ENCODE results near the gene C16orf86.

Gene C16orf86

DNA sequence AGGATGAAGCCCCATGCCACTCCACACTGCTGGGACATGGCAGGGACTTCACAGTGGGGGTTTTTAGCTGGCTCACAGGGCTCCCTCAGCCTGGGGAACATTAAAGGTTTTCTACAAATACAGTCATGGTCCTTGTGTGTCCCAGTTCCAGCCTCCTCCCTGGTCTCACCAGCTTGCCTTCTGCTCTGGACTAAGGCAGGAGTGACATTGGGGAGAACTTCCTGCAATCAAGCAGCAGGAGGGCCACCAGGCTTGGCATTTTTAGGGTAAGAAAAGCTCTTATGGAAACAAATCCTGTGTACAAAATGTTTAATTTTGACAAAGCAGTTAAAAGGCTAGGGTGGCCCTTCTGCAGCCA, 4.0 kb upstream of the C16orf86 start:
- Histone ChIP-seq H3K27me3 (no peaks in the 10 kb centered on the region), H3K27ac (no peak overlapping the region), H3K4me2 (no peak overlapping the region), H3K9me3 (replicated peaks in 1 of 11) (no peaks in the 10 kb centered on the region), H3K36me3 (peaks cover 14 to 37% (median 25%) of the 10 kb centered on the region in 11 experiments; a peak in 19 of 22 replicates), H4K20me1 (peaks cover 0 to 53% (median 24%) of the 10 kb centered on the region in 11 experiments; a peak in 17 of 22 replicates), H3K4me1 (peaks cover 43 to 65% (median 50%) of the 10 kb centered on the region in 10 experiments), H3K4me3 (no peak overlapping the region), H3K9ac (no peak overlapping the region)
- no peak for TF ChIP-seq Cebpa-rat (IDR thresholded peaks at IDR 0.05)

DNA sequence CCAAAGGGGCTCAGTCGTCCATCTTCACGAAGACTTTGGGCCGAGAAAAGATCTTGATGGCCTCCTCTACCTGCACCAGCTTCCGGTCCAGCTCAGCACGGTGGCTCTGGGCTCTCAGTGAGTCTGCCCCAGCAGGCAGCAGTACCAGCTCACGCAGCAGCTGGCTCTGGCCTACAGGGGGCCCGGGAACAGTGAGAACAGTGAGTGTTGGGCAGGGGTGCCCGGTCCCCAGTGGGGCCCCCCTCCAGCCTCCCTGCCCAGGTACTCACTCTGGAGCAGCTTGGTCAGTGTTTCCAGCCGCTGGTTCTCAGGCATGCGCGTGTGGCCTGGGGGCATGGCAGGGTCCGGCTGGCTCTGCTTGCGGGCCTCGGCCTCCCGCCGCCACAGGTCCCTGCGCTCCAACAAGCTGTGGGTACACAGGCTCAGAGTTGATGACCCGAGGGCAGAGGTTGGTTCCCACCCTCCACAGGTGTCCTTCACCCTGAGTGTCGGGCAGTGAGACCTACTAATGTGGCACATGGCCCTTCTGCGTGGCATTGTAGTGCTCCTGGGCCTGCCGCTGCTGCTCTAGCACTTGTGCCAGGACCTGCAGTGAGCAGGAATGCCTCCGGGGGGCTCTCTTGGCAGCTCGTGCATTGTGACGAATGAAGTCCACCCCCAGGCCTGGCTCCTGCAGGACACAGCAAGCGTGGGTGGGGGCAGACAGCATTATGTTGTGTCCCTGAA, 3.3 kb upstream of the C16orf86 start:
- H3K9me3 ChIP-seq (replicated peaks in 1 of 11): no peaks in the 10 kb centered on the region

DNA sequence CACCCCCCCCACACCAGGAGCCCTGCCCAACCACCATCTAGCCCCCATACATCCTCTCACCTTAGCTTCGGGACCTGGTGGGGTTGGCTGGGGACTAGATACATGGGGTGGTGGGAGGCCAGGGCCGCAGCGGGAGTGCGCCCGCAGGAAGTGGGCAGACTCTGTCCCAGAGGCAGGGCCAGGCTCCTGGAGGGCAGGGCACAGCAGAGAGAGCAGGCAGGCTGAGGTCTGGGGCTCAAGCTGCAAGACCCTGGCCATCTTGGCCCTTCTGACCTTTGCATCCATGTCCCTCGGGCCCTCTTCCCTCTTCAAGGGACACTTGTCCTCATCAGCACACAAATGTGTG, 2.8 kb upstream of the C16orf86 start:
- Histone ChIP-seq H3K27ac (no peak overlapping the region), H3K4me3 (no peak overlapping the region), H3K4me2 (peak overlapping the region in 4 of 11 experiments; percentile 1 to 15 (median 2); a peak in 2 of 22 replicates), H4K20me1 (peaks cover 0 to 41% (median 13%) of the 10 kb centered on the region in 11 experiments; a peak in 17 of 22 replicates), H3K9me3 (replicated peaks in 1 of 11) (no peaks in the 10 kb centered on the region), H3K36me3 (peaks cover 7 to 25% (median 14%) of the 10 kb centered on the region in 11 experiments; a peak in 14 of 22 replicates), H3K9ac (0 out of 22 replicates have a peak overlapping the region, but pooled peaks of 1 of the 11 experiments have one; percentile 22), H3K27me3 (no peaks in the 10 kb centered on the region), H3K4me1 (peaks cover 49 to 71% (median 56%) of the 10 kb centered on the region in 10 experiments)
- no peak for TF ChIP-seq Cebpa-rat (IDR thresholded peaks at IDR 0.05)

More for the DNA sequence above, 3.3 kb upstream of the C16orf86 start:
- Histone ChIP-seq H4K20me1 (peaks cover 0 to 46% (median 19%) of the 10 kb centered on the region in 11 experiments; a peak in 17 of 22 replicates), H3K4me3 (no peak overlapping the region), H3K27me3 (no peaks in the 10 kb centered on the region), H3K27ac (no peak overlapping the region), H3K9ac (no peak overlapping the region), H3K4me2 (peak overlapping the region in 4 of 11 experiments; percentile 1 to 15 (median 2); a peak in 2 of 22 replicates), H3K4me1 (peaks cover 49 to 71% (median 56%) of the 10 kb centered on the region in 10 experiments), H3K36me3 (peaks cover 7 to 30% (median 18%) of the 10 kb centered on the region in 11 experiments; a peak in 19 of 22 replicates)
- TF ChIP-seq Cebpa-rat (IDR thresholded peaks at IDR 0.05): no peak

DNA sequence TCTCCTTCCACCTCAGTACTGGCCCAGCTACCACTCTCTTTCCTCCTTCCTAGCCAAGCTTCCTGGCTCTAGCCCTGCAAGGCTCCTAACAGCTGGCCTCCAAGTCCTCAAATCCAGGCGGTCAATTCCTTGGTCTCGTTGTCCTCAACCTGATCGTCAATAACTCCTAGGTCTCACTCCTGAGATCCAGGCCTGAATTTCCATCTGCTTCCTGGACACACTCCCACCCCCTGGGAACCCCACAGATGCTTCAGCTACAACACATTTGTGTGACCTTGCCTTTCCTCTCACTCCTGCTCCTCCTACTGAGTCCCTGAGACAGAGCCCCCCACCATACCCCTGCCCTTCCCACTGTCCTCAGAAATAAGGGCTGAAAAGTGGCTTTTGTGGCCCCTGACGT, 2.4 kb upstream of the C16orf86 start:
- Histone ChIP-seq H3K4me2 (peak overlapping the region in 4 of 11 experiments; percentile 1 to 93 (median 26); a peak in 1 of 22 replicates), H3K9me3 (replicated peaks in 1 of 11) (no peaks in the 10 kb centered on the region), H3K9ac (peak overlapping the region in 5 of 11 experiments; percentile 2 to 33 (median 22); a peak in 2 of 22 replicates), H3K36me3 (peaks cover 6 to 23% (median 14%) of the 10 kb centered on the region in 11 experiments; a peak in 13 of 22 replicates), H3K4me3 (no peak overlapping the region), H3K27me3 (no peaks in the 10 kb centered on the region), H3K27ac (no peak overlapping the region), H3K4me1 (peaks cover 49 to 71% (median 56%) of the 10 kb centered on the region in 10 experiments), H4K20me1 (peaks cover 0 to 37% (median 9%) of the 10 kb centered on the region in 11 experiments; a peak in 17 of 22 replicates)
- no peak for TF ChIP-seq Cebpa-rat (IDR thresholded peaks at IDR 0.05)

DNA sequence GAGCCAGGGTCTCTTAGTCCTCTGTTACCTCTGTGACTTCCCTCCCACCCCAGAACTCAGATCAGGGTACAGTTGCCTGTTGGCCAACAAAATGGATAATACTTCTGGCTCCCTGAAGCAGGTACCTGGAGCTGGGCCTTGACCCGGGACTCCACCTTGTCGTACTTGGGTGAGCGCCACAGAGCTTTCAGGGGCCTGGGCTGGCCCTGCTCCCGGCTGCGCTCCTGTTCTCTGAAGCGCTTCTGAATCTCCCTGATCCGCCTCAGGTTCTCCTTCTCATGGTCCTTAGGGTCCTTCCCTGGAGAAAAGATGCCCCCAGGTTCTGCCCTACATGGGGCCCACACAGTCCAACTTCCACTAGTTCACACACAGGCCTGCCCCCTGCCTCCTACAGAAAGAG, 1.7 kb upstream of the C16orf86 start:
- Histone ChIP-seq H3K4me1 (peaks cover 48 to 73% (median 55%) of the 10 kb centered on the region in 10 experiments), H3K4me2 (peak overlapping the region in 8 of 11 experiments; percentile 13 to 99 (median 92); a peak in 9 of 22 replicates), H3K27ac (no peak overlapping the region), H3K36me3 (peaks cover 6 to 23% (median 14%) of the 10 kb centered on the region in 11 experiments; a peak in 13 of 22 replicates), H4K20me1 (peaks cover 0 to 32% (median 8%) of the 10 kb centered on the region in 11 experiments; a peak in 12 of 22 replicates), H3K9ac (peak overlapping the region in 6 of 11 experiments; percentile 2 to 87 (median 25); a peak in 3 of 22 replicates), H3K4me3 (no peak overlapping the region), H3K27me3 (no peaks in the 10 kb centered on the region), H3K9me3 (replicated peaks in 1 of 11) (no peaks in the 10 kb centered on the region)
- TF ChIP-seq Cebpa-rat (IDR thresholded peaks at IDR 0.05): no peak

DNA sequence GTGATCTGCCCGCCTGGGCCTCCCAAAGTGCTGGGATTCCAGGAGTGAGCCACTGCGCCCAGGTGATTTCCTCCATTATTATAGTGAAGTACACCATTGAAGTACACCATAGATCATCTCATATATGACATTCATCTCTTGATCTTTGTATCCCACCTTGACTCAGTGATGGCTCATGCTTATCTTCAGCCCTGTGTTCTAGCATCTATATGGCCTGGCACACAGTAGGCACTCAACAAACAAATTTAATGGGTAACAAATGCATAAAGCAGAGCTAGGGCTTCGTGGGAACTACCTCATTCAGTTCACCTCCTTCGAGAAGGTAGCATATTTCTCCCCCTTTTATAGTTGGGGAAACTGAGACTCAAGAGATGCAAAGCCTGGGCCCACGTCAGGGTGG, 1.0 kb upstream of the C16orf86 start:
- Histone ChIP-seq H3K9me3 (replicated peaks in 1 of 11) (no peaks in the 10 kb centered on the region), H3K36me3 (peaks cover 6 to 23% (median 14%) of the 10 kb centered on the region in 11 experiments; a peak in 13 of 22 replicates), H3K27ac (peak overlapping the region in 9 of 11 experiments; percentile 86 to 96 (median 94); a peak in 13 of 22 replicates), H3K4me3 (peak overlapping the region; percentile 66 to 82 (median 76)), H3K27me3 (no peaks in the 10 kb centered on the region), H3K4me2 (peak overlapping the region; percentile 88 to 99 (median 95)), H3K4me1 (peaks cover 48 to 73% (median 55%) of the 10 kb centered on the region in 10 experiments), H4K20me1 (peaks cover 0 to 32% (median 8%) of the 10 kb centered on the region in 11 experiments; a peak in 10 of 22 replicates), H3K9ac (peak overlapping the region; percentile 87 to 98 (median 91); a peak in 21 of 22 replicates)
- no peak for TF ChIP-seq Cebpa-rat (IDR thresholded peaks at IDR 0.05)

DNA sequence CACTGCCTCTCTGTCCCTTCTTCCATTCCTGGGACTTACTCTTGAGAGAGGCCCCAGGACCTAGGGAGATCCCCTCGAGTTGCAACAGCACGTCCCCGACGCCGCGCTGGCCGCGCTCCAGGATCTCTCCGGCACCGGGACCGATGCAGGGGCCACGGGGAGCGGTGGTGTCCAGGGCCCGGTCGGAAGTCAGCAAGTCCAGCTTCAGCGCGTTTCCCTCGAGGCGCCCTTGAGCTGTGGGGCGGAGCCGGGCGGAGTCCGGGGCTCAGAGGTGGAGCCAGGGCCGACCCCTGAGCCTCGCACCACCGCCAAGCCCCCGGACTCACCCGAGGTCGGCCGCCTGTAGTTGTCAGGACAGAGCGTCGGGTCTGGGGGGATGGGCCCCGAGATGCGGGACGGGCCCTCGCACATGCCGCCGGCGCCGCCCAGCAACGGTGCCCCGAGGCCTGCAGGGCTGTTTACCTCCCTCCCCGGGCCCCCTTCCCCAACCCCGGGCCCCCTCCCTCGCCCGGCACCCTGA, 522 bp upstream of the C16orf86 start:
- Histone ChIP-seq H4K20me1 (peaks cover 0 to 30% (median 8%) of the 10 kb centered on the region in 11 experiments; a peak in 10 of 22 replicates), H3K4me2 (peak overlapping the region; percentile 88 to 99 (median 95)), H3K4me3 (peak overlapping the region; percentile 66 to 82 (median 76)), H3K9ac (peak overlapping the region; percentile 87 to 98 (median 91)), H3K36me3 (peaks cover 6 to 23% (median 14%) of the 10 kb centered on the region in 11 experiments; a peak in 13 of 22 replicates), H3K27ac (peak overlapping the region in 10 of 11 experiments; percentile 86 to 96 (median 94); a peak in 20 of 22 replicates), H3K27me3 (no peaks in the 10 kb centered on the region), H3K4me1 (peaks cover 45 to 70% (median 53%) of the 10 kb centered on the region in 10 experiments), H3K9me3 (replicated peaks in 1 of 11) (no peaks in the 10 kb centered on the region)
- no peak for TF ChIP-seq Cebpa-rat (IDR thresholded peaks at IDR 0.05)

DNA sequence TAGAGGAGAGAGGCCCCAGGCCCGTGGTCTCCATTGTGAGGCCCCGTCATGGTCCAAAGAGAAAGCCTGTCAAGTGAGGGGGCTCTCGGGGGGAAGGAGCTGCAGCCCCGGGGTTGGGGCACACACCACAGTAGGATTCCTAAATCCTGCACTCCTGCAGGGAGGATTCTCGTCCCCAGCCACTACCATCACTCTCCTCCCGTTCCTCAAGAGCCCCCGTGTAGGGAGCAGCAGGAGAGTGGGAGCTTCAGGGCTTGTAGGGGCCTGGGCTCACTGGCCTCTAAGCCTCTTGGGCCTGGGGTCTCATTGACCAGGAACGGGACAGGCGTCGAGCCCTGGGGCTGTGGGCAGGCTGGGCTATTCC, 821 bp downstream of the C16orf86 start:
- H3K9me3 ChIP-seq (replicated peaks in 1 of 11): no peaks in the 10 kb centered on the region
- peak overlapping the region; percentile 87 to 98 (median 91) for H3K9ac ChIP-seq
- peak overlapping the region; percentile 86 to 98 (median 94) for H3K27ac ChIP-seq
- H3K4me1 ChIP-seq: peaks cover 36 to 62% (median 47%) of the 10 kb centered on the region in 10 experiments
- H4K20me1 ChIP-seq: peaks cover 0 to 17% (median 8%) of the 10 kb centered on the region in 11 experiments; a peak in 7 of 22 replicates
- no peaks in the 10 kb centered on the region for H3K27me3 ChIP-seq
- no peak for TF ChIP-seq Cebpa-rat (IDR thresholded peaks at IDR 0.05)
- peak overlapping the region; percentile 66 to 82 (median 76) for H3K4me3 ChIP-seq
- peak overlapping the region; percentile 88 to 99 (median 95) for H3K4me2 ChIP-seq
- H3K36me3 ChIP-seq: peaks cover 4 to 16% (median 9%) of the 10 kb centered on the region in 11 experiments; a peak in 13 of 22 replicates

Measured in BLaER1 treated with 17β-estradiol and CSF1 and Interleukin-3, amounts not matched to agents 10 nM and 100 nM (cell line).